Heart right ventricle (tissue), 16 donors: ENCODE data around the gene TMEM266. TPM values are rescaled to one million over a fixed set of nuclear protein-coding genes. Genes with fewer than 3 reads are reported as not detected.

Source experiments
- ATAC-seq, 8 donors: fragments of 200-7000 bp; cut with Tn5 transposase; one replicate each; pipeline ENCODE4 v1.9.1; 2020; ENCODE audit warnings: mild to moderate bottlenecking in 8 of 8, moderate library complexity in 8 of 8, moderate number of reproducible peaks in 1 of 8
- DNase-seq, 2 donors: peaks; one replicate each; pipeline ENCODE4 v3.0.0-alpha.2; 2020
- H3K27ac ChIP-seq, 10 donors: fragments of 200-600 bp; sonication (generic) in 2 of 10; one replicate each; pipeline versions ENCODE4 v1.5.0 to v1.8.0; 2020 to 2022; ENCODE audit warnings: mild to moderate bottlenecking in 3 of 10
- H3K27me3 ChIP-seq, 7 donors: fragments of 200-600 bp; one replicate each; pipeline ENCODE4 v1.8.0; 2021 to 2022; ENCODE audit warnings: mild to moderate bottlenecking in 2 of 7
- H3K36me3 ChIP-seq, 9 donors: fragments of 200-600 bp; sonication (generic) in 1 of 9; one replicate each; pipeline versions ENCODE4 v1.5.0 to v1.8.0; 2020 to 2022; ENCODE audit warnings: mild to moderate bottlenecking in 2 of 9
- H3K4me1 ChIP-seq, 9 donors: fragments of 200-600 bp; sonication (generic) in 1 of 9; one replicate each; pipeline versions ENCODE4 v1.5.0 to v1.8.0; 2020 to 2022; ENCODE audit warnings: mild to moderate bottlenecking in 4 of 9
- H3K4me3 ChIP-seq, 10 donors: fragments of 200-600 bp; sonication (generic) in 2 of 10; one replicate each; pipeline versions ENCODE4 v1.5.0 to v1.8.0; 2020 to 2022; ENCODE audit warnings: mild to moderate bottlenecking in 7 of 10, moderate library complexity in 2 of 10
- H3K9me3 ChIP-seq, 11 donors: fragments of 200-600 bp in 10 of 11; sonication (generic) in 2 of 11; one replicate each; pipeline versions ENCODE4 v1.5.0 to v1.8.0; 2013 to 2022; ENCODE audit warnings: mild to moderate bottlenecking in 2 of 11, control low read depth in 1 of 11, moderate library complexity in 1 of 11
- WGBS, 2 donors: extraction: QIAGEN DNeasy Blood & Tissue Kit; methylation state at CpG; one replicate each; pipeline ENCODE4 v1.1.7; 2013; ENCODE audit warnings: inconsistent platforms in 1 of 2; 5-methylcytosine and 5-hydroxymethylcytosine counted together
- intact Hi-C, 10 donors: fragments of 100-400 bp; cut with DNase I; formaldehyde crosslinking; loops; one replicate each; pipeline versions ENCODE4 v1.11.1 to v1.14.2; 2022
- polyA plus RNA-seq, 2 donors: library from polyadenylated mRNA; stranded (reverse); fragments of 200-250 nt; gene quantifications; one replicate each; pipeline ENCODE4 v1.2.3, GENCODE V29; 2013
- total RNA-seq, 10 donors: library from RNA; stranded (reverse); fragmentation: NEBNext Ultra II Directional in 3 of 10; extraction: Animal tissue kit (Norgen Biotek cat#: 25700) in 3 of 10; gene quantifications; one replicate each; pipeline versions ENCODE4 v1.2.1 to v1.2.4, GENCODE V29; 2021 to 2023
- TF ChIP-seq, protein P1 (sequence below), 9 donors: fragments of 200-600 bp; sonication (generic) in 2 of 9; IDR thresholded peaks; one replicate each; pipeline versions ENCODE4 v1.5.0 to v1.8.0; 2021 to 2022; ENCODE audit warnings: antibody characterized with exemption in 9 of 9, mild to moderate bottlenecking in 5 of 9, moderate library complexity in 1 of 9
- donor health status: Arrhythmogenic right ventricular cardiomyopathy.
- donor health status: ischemic (EF 13 %, LVEDD 7.1; RV severe dilation, severe dysfunction).
- donor health status: healthy with polysubstance abuse.
- donor health status: DM: no; HTN: yes; CAD: no.
- donor health status: DM: no; HTN: no; CAD: no.
- donor health status: ischemic (EF 25% LVEDD 6.9; RV normal size, moderate dysfunction).
- donor health status: ischemic (EF 25% LVEDD 5.7; RV mildly dilated, moderate dysfunction).
- donor health status: healthy.
- donor health status: DM: yes; HTN: yes; CAD: no.
- donor health status: Ischemic cardiomyopathy.
- donor health status: ischemic (EF 35%, LVEDD 5.7; RV mildly dilated, moderate dysfunction).
- donor health status: nonischemic (EF 11% LVEDD 7.7; RV severe dilation, severe dysfunction).
- donor health status: DM: yes; HTN: yes; CAD: no.
- donor health status: PGD.
- donor health status: ischemic (EF 29% LVEDD 5.4; RV normal size, mild dysfunction).
- donor health status: nonischemic (EF 23%, LVEDD 6.1; RV moderate dilation, normal function).

TMEM266 gene
- total and polyA plus RNA-seq, 12 donors, result 0.01 to 0.30 (median 0.15) TPM; not detected in 3

DNA sequence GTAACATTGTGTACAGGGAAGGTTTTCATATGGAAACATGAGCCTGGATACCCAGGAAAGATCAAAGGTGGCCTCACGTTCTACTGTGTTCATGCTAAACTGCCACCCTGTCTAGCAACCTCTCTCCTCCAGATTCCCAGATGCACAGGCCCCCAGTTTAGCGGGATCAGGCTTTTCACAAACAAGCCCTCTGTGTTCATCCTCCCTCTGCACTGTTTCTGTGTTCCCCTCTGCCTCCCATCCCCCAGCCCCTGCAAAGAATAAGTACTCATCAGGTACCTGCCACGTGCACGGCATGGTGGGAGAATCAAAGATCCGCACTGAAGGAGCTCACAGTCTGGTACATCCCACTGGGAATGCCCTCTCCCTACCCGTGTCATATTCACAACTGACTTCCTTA lies 46.1 kb downstream of the TMEM266 start:
- peaks cover 0 to 5% (median 0%) of the 10 kb centered on the region in 9 donors for H3K4me1 ChIP-seq
- H3K27ac ChIP-seq, result no peak overlapping the region
- intact Hi-C loops, result no loop called here
- no peak overlapping the region for H3K4me3 ChIP-seq
- peaks cover 0 to 3% (median 0%) of the 10 kb centered on the region in 11 donors for H3K9me3 ChIP-seq
- peaks cover 0 to 30% (median 6%) of the 10 kb centered on the region in 7 donors for H3K27me3 ChIP-seq
- 78 to 80% methylated on average over 6 of the region's 6 CpGs for WGBS, 2 donors
- no peaks in the 10 kb centered on the region for H3K36me3 ChIP-seq
- ATAC-seq (no peak), DNase-seq (no peak)
- TF ChIP-seq, protein P1, sequence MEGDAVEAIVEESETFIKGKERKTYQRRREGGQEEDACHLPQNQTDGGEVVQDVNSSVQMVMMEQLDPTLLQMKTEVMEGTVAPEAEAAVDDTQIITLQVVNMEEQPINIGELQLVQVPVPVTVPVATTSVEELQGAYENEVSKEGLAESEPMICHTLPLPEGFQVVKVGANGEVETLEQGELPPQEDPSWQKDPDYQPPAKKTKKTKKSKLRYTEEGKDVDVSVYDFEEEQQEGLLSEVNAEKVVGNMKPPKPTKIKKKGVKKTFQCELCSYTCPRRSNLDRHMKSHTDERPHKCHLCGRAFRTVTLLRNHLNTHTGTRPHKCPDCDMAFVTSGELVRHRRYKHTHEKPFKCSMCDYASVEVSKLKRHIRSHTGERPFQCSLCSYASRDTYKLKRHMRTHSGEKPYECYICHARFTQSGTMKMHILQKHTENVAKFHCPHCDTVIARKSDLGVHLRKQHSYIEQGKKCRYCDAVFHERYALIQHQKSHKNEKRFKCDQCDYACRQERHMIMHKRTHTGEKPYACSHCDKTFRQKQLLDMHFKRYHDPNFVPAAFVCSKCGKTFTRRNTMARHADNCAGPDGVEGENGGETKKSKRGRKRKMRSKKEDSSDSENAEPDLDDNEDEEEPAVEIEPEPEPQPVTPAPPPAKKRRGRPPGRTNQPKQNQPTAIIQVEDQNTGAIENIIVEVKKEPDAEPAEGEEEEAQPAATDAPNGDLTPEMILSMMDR (IDR thresholded peaks at IDR 0.05), result no peak

DNA sequence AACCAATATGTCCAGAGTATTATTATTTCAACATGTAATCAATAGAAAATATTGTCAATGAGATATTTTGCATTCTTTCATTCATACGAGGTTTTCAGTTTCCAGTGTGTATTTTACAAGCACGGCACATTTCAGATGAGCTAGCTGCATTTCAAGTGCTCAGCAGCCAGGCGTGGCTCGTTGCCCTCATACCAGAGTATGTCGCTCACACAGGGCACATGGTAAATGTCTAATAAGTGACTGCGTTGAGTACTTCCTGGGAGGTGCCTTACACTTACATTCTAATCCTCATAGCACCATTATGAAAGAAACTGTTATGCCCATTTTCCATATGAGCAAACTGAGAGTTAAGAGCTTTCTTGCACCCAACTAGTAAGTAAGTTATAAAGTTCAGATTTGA lies 47.4 kb downstream of the TMEM266 start:
- ATAC-seq, result peak in 1 of 8 donors; percentile 54
- intact Hi-C loops, result no loop called here

DNA sequence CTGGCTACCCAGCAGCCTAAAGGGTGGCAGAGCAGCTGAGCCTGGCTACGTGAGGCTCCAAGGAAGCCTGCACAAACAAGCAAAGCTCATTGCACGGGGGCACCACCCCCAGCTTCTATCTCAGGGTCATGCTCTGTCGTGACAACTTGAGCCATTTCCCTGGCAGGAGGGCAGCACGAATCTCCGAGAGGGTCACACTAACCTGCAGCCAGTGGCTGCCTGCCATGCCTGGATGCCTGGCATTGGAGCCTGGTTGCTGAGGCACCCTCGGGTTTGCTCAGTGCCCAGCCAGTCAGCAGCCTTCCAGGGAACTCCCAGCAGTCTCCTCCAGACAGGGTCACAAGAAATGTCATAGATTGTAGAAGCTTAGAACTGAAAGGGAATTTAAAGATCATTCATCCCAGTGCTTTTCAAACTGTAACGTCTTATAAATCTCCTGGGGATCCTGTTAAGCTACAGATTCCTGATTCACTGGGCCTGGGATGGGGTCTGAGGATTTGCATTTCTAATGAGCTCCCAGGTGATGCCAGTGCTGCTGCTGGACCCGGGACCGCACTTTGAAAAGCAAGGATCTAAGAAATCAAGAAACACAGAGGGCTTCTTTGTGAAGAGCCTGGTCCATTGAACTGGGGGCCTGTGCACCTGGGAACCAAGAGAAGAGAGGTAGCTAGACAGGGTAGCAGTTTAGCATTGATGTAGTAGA lies 48.4 kb downstream of the TMEM266 start:
- DNase-seq, result peak; percentile 41 to 53
- intact Hi-C loops, result no loop called here
- peak overlapping the region in 2 of 10 donors; percentile 29 to 58 for H3K27ac ChIP-seq

More for the DNA sequence above, 47.4 kb downstream of the TMEM266 start:
- Histone ChIP-seq H3K9me3 (peaks cover 0 to 7% (median 0%) of the 10 kb centered on the region in 11 donors), H3K27me3 (peaks cover 0 to 26% (median 0%) of the 10 kb centered on the region in 7 donors), H3K4me1 (peaks cover 0 to 5% (median 0%) of the 10 kb centered on the region in 9 donors), H3K4me3 (no peak overlapping the region), H3K36me3 (no peaks in the 10 kb centered on the region), H3K27ac (no peak overlapping the region)
- 55 to 65% methylated on average over 6 of the region's 6 CpGs for WGBS, 2 donors
- no peak for DNase-seq
- TF ChIP-seq, protein P1 (IDR thresholded peaks at IDR 0.05), result no peak

DNA sequence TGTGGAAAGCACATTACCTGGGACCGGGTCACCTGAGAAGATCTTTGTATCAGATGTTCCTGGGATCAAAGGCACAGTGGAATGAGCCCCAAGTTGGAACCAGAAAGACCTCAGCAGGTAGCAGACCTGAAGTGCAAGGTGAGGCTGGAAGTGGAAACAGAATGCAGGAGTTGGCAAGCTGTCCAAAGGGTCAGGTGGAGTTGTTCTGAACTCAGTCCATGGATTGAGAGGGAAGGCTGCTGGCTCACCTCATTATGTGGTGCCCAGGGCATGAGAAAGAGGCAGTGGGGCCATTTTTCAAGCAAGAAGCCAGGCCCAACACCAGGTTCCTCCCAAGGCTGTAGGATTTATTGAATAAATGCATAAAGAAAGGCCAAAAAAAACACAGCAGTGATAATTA lies 49.3 kb downstream of the TMEM266 start:
- intact Hi-C loops, result no loop called here
- WGBS, 2 donors, result 79 to 86% methylated on average over 1 of the region's 1 CpG

More for the DNA sequence above, 48.4 kb downstream of the TMEM266 start:
- H3K4me1 ChIP-seq, result peaks cover 0 to 5% (median 0%) of the 10 kb centered on the region in 9 donors
- peaks cover 0 to 16% (median 0%) of the 10 kb centered on the region in 7 donors for H3K27me3 ChIP-seq
- no peaks in the 10 kb centered on the region for H3K36me3 ChIP-seq
- peak overlapping the region in 1 of 10 donors; percentile 18 for H3K4me3 ChIP-seq
- ATAC-seq, result peak; percentile 65 to 96 (median 89)
- H3K9me3 ChIP-seq, result peaks cover 0 to 7% (median 0%) of the 10 kb centered on the region in 11 donors
- TF ChIP-seq, protein P1 (IDR thresholded peaks at IDR 0.05), result no peak
- WGBS, 2 donors, result 32 to 33% methylated on average over 9 of the region's 9 CpGs

More for the DNA sequence above, 49.3 kb downstream of the TMEM266 start:
- Histone ChIP-seq H3K9me3 (peaks cover 0 to 7% (median 0%) of the 10 kb centered on the region in 11 donors), H3K27ac (no peak overlapping the region), H3K36me3 (no peaks in the 10 kb centered on the region), H3K4me3 (no peak overlapping the region), H3K27me3 (peaks cover 0 to 9% (median 0%) of the 10 kb centered on the region in 7 donors), H3K4me1 (peaks cover 0 to 5% (median 0%) of the 10 kb centered on the region in 9 donors)
- TF ChIP-seq, protein P1 (IDR thresholded peaks at IDR 0.05), result no peak
- DNase-seq (no peak), ATAC-seq (no peak)
